Heart left ventricle (tissue), 16 donors: ENCODE results near the gene XIRP2. TPM values are rescaled to one million over a fixed set of nuclear protein-coding genes. Genes with fewer than 3 reads are reported as not detected.

Experiments used
- ATAC-seq, 4 donors: fragments of 200-7000 bp; cut with Tn5 transposase; one replicate each; pipeline ENCODE4 v1.9.1; 2020 to 2022; ENCODE audit warnings: moderate library complexity in 4 of 4, mild to moderate bottlenecking in 3 of 4, moderate number of reproducible peaks in 1 of 4
- DNase-seq, 5 donors: peaks; one replicate each; pipeline ENCODE4 v3.0.0-alpha.2; 2020
- H3K27ac ChIP-seq, 12 donors: fragments of 200-600 bp; sonication (generic) in 4 of 12; one replicate each; pipeline versions ENCODE4 v1.5.0 to v1.8.0; 2016 to 2022; ENCODE audit warnings: mild to moderate bottlenecking in 2 of 12
- H3K27me3 ChIP-seq, 9 donors: fragments of 200-600 bp; sonication (generic) in 2 of 9; one replicate each; pipeline versions ENCODE4 v1.5.1 to v1.8.0; 2016 to 2022; ENCODE audit warnings: mild to moderate bottlenecking in 3 of 9
- H3K36me3 ChIP-seq, 9 donors: fragments of 200-600 bp; sonication (generic) in 2 of 9; one replicate each; pipeline versions ENCODE4 v1.5.0 to v1.8.0; 2018 to 2022; ENCODE audit warnings: mild to moderate bottlenecking in 2 of 9
- H3K4me1 ChIP-seq, 12 donors: fragments of 200-600 bp; sonication (generic) in 4 of 12; one replicate each; pipeline versions ENCODE4 v1.5.0 to v1.8.0; 2016 to 2022; ENCODE audit warnings: mild to moderate bottlenecking in 3 of 12
- H3K4me3 ChIP-seq, 12 donors: fragments of 200-600 bp; sonication (generic) in 4 of 12; one replicate each; pipeline versions ENCODE4 v1.5.0 to v1.8.0; 2017 to 2022; ENCODE audit warnings: mild to moderate bottlenecking in 9 of 12, moderate library complexity in 4 of 12
- H3K9me3 ChIP-seq, 12 donors: fragments of 200-600 bp; sonication (generic) in 4 of 12; one replicate each; pipeline versions ENCODE4 v1.5.0 to v1.8.0; 2016 to 2022; ENCODE audit warnings: mild to moderate bottlenecking in 1 of 12
- POLR2A ChIP-seq, 2 donors: fragments of 450-650 bp; IDR thresholded peaks; one replicate each; pipeline ENCODE4 v1.6.1; 2017; ENCODE audit warnings: antibody characterized with exemption in 2 of 2, mild to moderate bottlenecking in 2 of 2, moderate library complexity in 2 of 2
- whole genome bisulfite sequencing, 4 donors: extraction: QIAGEN DNeasy Blood & Tissue Kit in 2 of 4; methylation state at CpG; one replicate each; pipeline versions ENCODE4 v1.1.5 to v1.1.7; 2013 to 2018; 5-methylcytosine and 5-hydroxymethylcytosine counted together
- intact Hi-C, 10 donors: fragments of 100-400 bp; cut with DNase I; formaldehyde crosslinking; loops; one replicate each; pipeline versions ENCODE4 v1.11.1 to v1.14.2; 2022
- polyA plus RNA-seq, 2 donors: library from polyadenylated mRNA; stranded (reverse); fragments of 200-250 nt; gene quantifications; one replicate each; pipeline ENCODE4 v1.2.3, GENCODE V29; 2013
- total RNA-seq, 9 donors: library from RNA; depleted of rRNA in 2 of 9; stranded (reverse); fragments of >200 nt in 2 of 9; fragmentation: NEBNext Ultra II Directional in 3 of 9; extraction: Animal tissue kit (Norgen Biotek cat#: 25700) in 3 of 9; gene quantifications; one replicate each; pipeline versions ENCODE4 v1.1.0 to v1.2.4, GENCODE V29; 2016 to 2023
- TF ChIP-seq, protein P1 (sequence below), 12 donors: fragments of 200-600 bp; sonication (generic) in 4 of 12; IDR thresholded peaks; one replicate each; pipeline versions ENCODE4 v1.5.0 to v1.8.0; 2018 to 2022; ENCODE audit warnings: antibody characterized with exemption in 12 of 12, mild to moderate bottlenecking in 5 of 12
- donor health status: ischemic (EF 13 %, LVEDD 7.1; RV severe dilation, severe dysfunction).
- donor health status: healthy with polysubstance abuse.
- donor health status: DM: no; HTN: yes; CAD: no.
- donor health status: DM: no; HTN: no; CAD: no.
- donor health status: ischemic (EF 25% LVEDD 6.9; RV normal size, moderate dysfunction).
- donor health status: ischemic (EF 25% LVEDD 5.7; RV mildly dilated, moderate dysfunction).
- donor health status: healthy.
- donor health status: DM: yes; HTN: yes; CAD: no.
- donor health status: ischemic (EF 35%, LVEDD 5.7; RV mildly dilated, moderate dysfunction).
- donor health status: nonischemic (EF 11% LVEDD 7.7; RV severe dilation, severe dysfunction).
- donor health status: DM: yes; HTN: yes; CAD: no.
- donor health status: PGD.
- donor health status: ischemic (EF 29% LVEDD 5.4; RV normal size, mild dysfunction).
- donor health status: nonischemic (EF 23%, LVEDD 6.1; RV moderate dilation, normal function).

Gene XIRP2
- total and polyA plus RNA-seq, 11 donors, result 227 to 2,395 (median 626) TPM

DNA sequence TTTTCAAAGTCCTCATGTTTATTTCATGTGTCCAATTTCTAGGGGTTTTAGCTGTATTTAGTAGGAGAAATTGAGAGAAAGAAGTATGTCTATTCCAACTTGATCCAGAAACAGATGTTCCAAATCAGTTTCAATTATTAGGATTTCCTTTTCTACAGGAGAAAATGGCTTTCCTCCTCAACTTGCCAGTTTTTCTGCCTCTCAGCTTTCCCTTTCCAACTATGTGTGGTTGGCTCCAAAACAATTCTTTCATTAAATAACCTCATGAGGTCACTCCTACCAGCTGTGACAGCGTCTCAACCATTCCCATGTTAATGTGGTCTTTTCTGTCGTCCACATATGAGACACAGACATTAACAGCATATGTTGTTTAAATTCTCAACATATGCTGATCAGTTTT lies 13.1 kb downstream of the XIRP2 start:
- no peak for TF ChIP-seq POLR2A (IDR thresholded peaks at IDR 0.05)
- TF ChIP-seq, protein P1, sequence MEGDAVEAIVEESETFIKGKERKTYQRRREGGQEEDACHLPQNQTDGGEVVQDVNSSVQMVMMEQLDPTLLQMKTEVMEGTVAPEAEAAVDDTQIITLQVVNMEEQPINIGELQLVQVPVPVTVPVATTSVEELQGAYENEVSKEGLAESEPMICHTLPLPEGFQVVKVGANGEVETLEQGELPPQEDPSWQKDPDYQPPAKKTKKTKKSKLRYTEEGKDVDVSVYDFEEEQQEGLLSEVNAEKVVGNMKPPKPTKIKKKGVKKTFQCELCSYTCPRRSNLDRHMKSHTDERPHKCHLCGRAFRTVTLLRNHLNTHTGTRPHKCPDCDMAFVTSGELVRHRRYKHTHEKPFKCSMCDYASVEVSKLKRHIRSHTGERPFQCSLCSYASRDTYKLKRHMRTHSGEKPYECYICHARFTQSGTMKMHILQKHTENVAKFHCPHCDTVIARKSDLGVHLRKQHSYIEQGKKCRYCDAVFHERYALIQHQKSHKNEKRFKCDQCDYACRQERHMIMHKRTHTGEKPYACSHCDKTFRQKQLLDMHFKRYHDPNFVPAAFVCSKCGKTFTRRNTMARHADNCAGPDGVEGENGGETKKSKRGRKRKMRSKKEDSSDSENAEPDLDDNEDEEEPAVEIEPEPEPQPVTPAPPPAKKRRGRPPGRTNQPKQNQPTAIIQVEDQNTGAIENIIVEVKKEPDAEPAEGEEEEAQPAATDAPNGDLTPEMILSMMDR (IDR thresholded peaks at IDR 0.05), result no peak
- H3K9me3 ChIP-seq, result no peaks in the 10 kb centered on the region
- H3K4me3 ChIP-seq, result no peak overlapping the region
- intact Hi-C loops, result loop anchor here in 2 of 10 donors (2.0 to 5.0 kb wide), 2 partner anchors 273 to 311 kb away; no protein-coding TSS in a partner anchor
- no peaks in the 10 kb centered on the region for H3K36me3 ChIP-seq
- no peaks in the 10 kb centered on the region for H3K4me1 ChIP-seq
- ATAC-seq (no peak), DNase-seq (no peak)
- 46 to 70% (median 62%) methylated on average over 2 of the region's 2 CpGs for WGBS, 4 donors
- no peaks in the 10 kb centered on the region for H3K27me3 ChIP-seq
- H3K27ac ChIP-seq, result no peak overlapping the region

DNA sequence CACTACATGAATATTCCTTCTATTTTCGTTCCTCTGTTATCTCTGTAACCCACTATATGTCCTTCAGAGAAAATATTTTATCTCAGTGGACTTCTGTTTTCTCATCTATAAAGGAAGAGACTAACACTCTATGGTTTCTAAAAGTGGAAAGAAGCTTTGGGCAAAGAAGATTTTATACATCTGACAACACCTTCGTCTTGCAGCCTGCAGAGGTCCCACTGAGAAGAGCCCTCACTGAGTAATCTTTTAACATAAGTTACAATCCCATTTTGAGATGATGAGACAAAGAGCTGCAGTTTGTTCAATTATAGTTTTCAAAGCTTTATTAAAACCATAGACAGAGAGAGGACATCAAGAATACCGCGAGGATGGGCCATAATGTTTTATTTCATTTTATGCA lies 28.7 kb downstream of the XIRP2 start:
- WGBS, 4 donors, result 31 to 47% (median 41%) methylated on average over 4 of the region's 4 CpGs
- Histone ChIP-seq H3K27ac (no peak overlapping the region), H3K4me1 (peaks cover 0 to 3% (median 0%) of the 10 kb centered on the region in 12 donors), H3K9me3 (peaks cover 0 to 5% (median 0%) of the 10 kb centered on the region in 12 donors), H3K4me3 (no peak overlapping the region), H3K36me3 (no peaks in the 10 kb centered on the region), H3K27me3 (no peaks in the 10 kb centered on the region)
- ATAC-seq (no peak), DNase-seq (no peak)
- TF ChIP-seq, protein P1 (IDR thresholded peaks at IDR 0.05), result no peak
- no peak for TF ChIP-seq POLR2A (IDR thresholded peaks at IDR 0.05)
- intact Hi-C loops, result no loop called here

DNA sequence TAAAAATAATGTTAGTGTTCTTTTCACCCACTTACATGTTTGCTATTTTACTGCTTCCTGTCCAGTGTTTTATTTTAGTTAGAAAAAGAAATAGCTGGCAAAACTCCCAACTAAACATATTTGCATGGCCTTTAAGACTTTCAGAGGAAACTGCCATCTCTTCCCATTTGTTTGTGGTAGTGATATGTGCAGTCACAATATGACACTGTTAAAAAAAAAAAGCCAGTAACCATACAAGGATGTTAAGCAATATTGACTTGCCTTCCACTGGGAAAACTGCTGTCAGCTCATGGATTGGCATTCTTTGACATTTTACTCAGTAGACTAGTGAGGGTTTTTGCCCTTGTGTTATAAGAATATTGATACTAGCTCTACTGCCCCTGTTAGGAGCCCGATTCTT lies 29.1 kb downstream of the XIRP2 start:
- Histone ChIP-seq H3K27me3 (no peaks in the 10 kb centered on the region), H3K4me3 (no peak overlapping the region), H3K9me3 (peaks cover 0 to 5% (median 0%) of the 10 kb centered on the region in 12 donors), H3K36me3 (no peaks in the 10 kb centered on the region), H3K27ac (no peak overlapping the region), H3K4me1 (peaks cover 0 to 3% (median 0%) of the 10 kb centered on the region in 12 donors)
- DNase-seq, result no peak
- intact Hi-C loops, result no loop called here
- ATAC-seq, result no peak
- TF ChIP-seq POLR2A (IDR thresholded peaks at IDR 0.05), result no peak
- TF ChIP-seq, protein P1 (IDR thresholded peaks at IDR 0.05), result no peak
- 57 to 65% (median 63%) methylated on average over 1 of the region's 1 CpG for WGBS, 4 donors

DNA sequence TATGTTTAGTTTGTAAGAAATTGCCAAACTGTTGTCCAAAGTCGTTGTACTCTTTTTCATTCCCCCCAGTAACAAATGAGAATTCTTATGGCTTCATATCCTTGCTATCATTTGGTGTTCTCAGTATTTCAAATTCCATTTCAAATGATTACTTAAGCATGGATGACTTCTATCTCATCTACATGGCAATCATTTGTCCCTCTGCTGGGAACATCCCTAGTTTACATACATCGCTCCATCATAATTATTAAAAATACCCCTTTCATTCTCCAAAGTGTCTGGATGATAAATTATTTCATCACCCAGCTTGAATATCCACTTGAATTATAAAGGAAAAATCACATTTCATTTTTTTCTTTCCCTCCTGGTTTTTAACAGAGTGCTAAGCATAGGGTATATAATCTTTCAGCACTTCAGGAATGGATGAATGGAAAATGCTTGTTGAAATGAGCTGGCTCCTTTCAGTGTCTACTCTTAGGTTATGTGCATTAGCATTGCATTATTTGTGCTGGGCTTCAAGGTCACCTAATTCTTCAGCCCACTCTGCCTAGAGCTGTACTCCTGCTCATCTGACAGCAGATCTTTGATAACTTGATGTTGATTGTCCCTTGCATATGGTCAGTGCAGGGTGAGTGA lies 33.1 kb downstream of the XIRP2 start:
- no peak for DNase-seq
- Histone ChIP-seq H3K4me3 (no peak overlapping the region), H3K36me3 (no peaks in the 10 kb centered on the region), H3K9me3 (no peaks in the 10 kb centered on the region), H3K27ac (no peak overlapping the region), H3K4me1 (peaks cover 0 to 3% (median 0%) of the 10 kb centered on the region in 12 donors), H3K27me3 (no peaks in the 10 kb centered on the region)
- 77 to 89% (median 85%) methylated on average over 2 of the region's 2 CpGs for WGBS, 4 donors
- ATAC-seq, result no peak
- intact Hi-C loops, result no loop called here
- TF ChIP-seq, protein P1 (IDR thresholded peaks at IDR 0.05), result no peak
- TF ChIP-seq POLR2A (IDR thresholded peaks at IDR 0.05), result no peak
